HepG2 (cell line): Measurements from ENCODE around the gene S100A5. TPM values are rescaled to one million over a fixed set of nuclear protein-coding genes. Genes with fewer than 3 reads are reported as not detected.

Experiments
- ATAC-seq: fragments of 200-7000 bp; cut with Tn5 transposase; 3 replicates; pipeline ENCODE4 v1.9.1; 2020; ENCODE audit warnings: mild to moderate bottlenecking, moderate library complexity
- BruUV-seq: library from RNA; stranded (reverse); fragments of 400-500 nt; replicated peaks from 2 replicates; lab custom pipeline; 2021; lab: Mats Ljungman, UMichigan
- CTCF ChIA-PET: fragments of 300-600 bp; formaldehyde crosslinking; extraction: SDS; loops from one replicate; lab custom pipeline; 2021; ENCODE audit warnings: low total read pairs, inconsistent platforms, low intra/inter-chr PET ratio; lab: Yijun Ruan, JAX
- POLR2A ChIA-PET: fragments of 350-600 bp; sonication (Branson Sonifier 250); formaldehyde crosslinking; loops from one replicate; lab custom pipeline; 2020; ENCODE audit warnings: antibody characterized with exemption, inconsistent platforms; lab: Yijun Ruan, JAX
- DNase-seq: peaks from one replicate; pipeline ENCODE4 v3.0.0-alpha.2; 2015; ENCODE audit warnings: low spot score
- FAIRE-seq: peaks from 3 replicates; lab custom pipeline; 2011; peaks lifted over from hg19 to GRCh38; lab: Jason Lieb, UNC
- H2AFZ ChIP-seq: one replicate; pipeline ENCODE4 v1.6.1; 2011; ENCODE audit warnings: low read length, inconsistent platforms
- H3K27ac ChIP-seq: fragments of 300-600 bp; 3 replicates; pipeline ENCODE4 v1.8.0; 2011; ENCODE audit warnings: mixed run types, mild to moderate bottlenecking, mixed read lengths, low read length, inconsistent platforms; ENCODE audit not compliant: insufficient read depth; ENCODE audit errors: extremely low read length
- H3K27me3 ChIP-seq, 2 experiments: fragments of 200-600 bp in 1 of 2; 2 replicates in 1 of 2; 3 replicates in 1 of 2; pipeline versions ENCODE4 v1.6.0 to v1.8.0; 2011; ENCODE audit warnings: low read length in 2 of 2, mild to moderate bottlenecking in 2 of 2, moderate library complexity in 2 of 2, inconsistent platforms in 1 of 2; ENCODE audit not compliant: insufficient read depth in 2 of 2, control insufficient read depth in 1 of 2
- H3K36me3 ChIP-seq, 2 experiments: fragments of 200-600 bp in 1 of 2; replicated peaks in 1 of 2; 2 replicates in 1 of 2; 3 replicates in 1 of 2; pipeline versions ENCODE4 v1.5.1 to v1.8.0; 2011; ENCODE audit warnings: low read length in 2 of 2, inconsistent platforms in 1 of 2; ENCODE audit not compliant: insufficient read depth in 2 of 2, control insufficient read depth in 1 of 2
- H3K4me1 ChIP-seq: 2 replicates; pipeline ENCODE4 v1.5.1; 2012; ENCODE audit warnings: low read length, inconsistent platforms; ENCODE audit not compliant: insufficient read depth
- H3K4me2 ChIP-seq: 2 replicates; pipeline ENCODE4 v1.6.0; 2011; ENCODE audit warnings: low read depth, low read length, inconsistent platforms
- H3K4me3 ChIP-seq, 3 experiments: fragments of 200-600 bp in 1 of 3; sonication (generic), shearing (Covaris generic) in 1 of 3; replicated peaks in 1 of 3; 2 replicates each; pipeline ENCODE4 v1.5.1; 2011 to 2016; ENCODE audit warnings: low read length in 3 of 3, inconsistent platforms in 2 of 3, low read depth in 2 of 3, mild to moderate bottlenecking in 2 of 3, control low read depth in 1 of 3, mixed read lengths in 1 of 3; ENCODE audit not compliant: insufficient read depth in 1 of 3
- H3K79me2 ChIP-seq: one replicate; pipeline ENCODE4 v1.6.1; 2011; ENCODE audit warnings: low read length, inconsistent platforms; ENCODE audit not compliant: insufficient read depth
- H3K9ac ChIP-seq: 2 replicates; pipeline ENCODE4 v1.6.0; 2011; ENCODE audit warnings: mild to moderate bottlenecking, low read depth, low read length, inconsistent platforms; ENCODE audit not compliant: insufficient read depth
- H3K9me3 ChIP-seq: 2 replicates; pipeline ENCODE4 v1.5.1; 2012; ENCODE audit warnings: mild to moderate bottlenecking, low read length
- H4K20me1 ChIP-seq: 2 replicates; pipeline ENCODE4 v1.6.0; 2011; ENCODE audit warnings: inconsistent platforms, mild to moderate bottlenecking, low read length, moderate library complexity; ENCODE audit not compliant: insufficient read depth
- ARHGAP35 ChIP-seq: sonication (generic); formaldehyde crosslinking; IDR thresholded peaks from 2 replicates; pipeline ENCODE4 v1.9.0; 2022; ENCODE audit warnings: mild to moderate bottlenecking, inconsistent platforms, moderate library complexity, missing genetic modification reagents, borderline replicate concordance
- DNMT3B ChIP-seq: conservative IDR thresholded peaks from 2 replicates; pipeline ENCODE4 v1.6.1; 2016; ENCODE audit warnings: missing biosample characterization, control low read depth
- ETV5 ChIP-seq: IDR thresholded peaks from 2 replicates; pipeline ENCODE4 v1.6.1; 2018; ENCODE audit warnings: missing biosample characterization, missing genetic modification reagents, inconsistent platforms, borderline replicate concordance
- MED1 ChIP-seq: sonication (generic); formaldehyde crosslinking; IDR thresholded peaks from 2 replicates; pipeline ENCODE4 v1.4.0; 2020; ENCODE audit warnings: missing genetic modification reagents
- MTF2 ChIP-seq: sonication (generic); formaldehyde crosslinking; IDR thresholded peaks from 2 replicates; pipeline ENCODE4 v1.5.0; 2020; ENCODE audit warnings: missing genetic modification reagents, borderline replicate concordance
- MXD1 ChIP-seq: sonication (generic); formaldehyde crosslinking; IDR thresholded peaks from 2 replicates; pipeline ENCODE4 v1.4.0; 2020; ENCODE audit warnings: mild to moderate bottlenecking, missing genetic modification reagents
- NFE2 ChIP-seq: sonication (generic); formaldehyde crosslinking; IDR thresholded peaks from 2 replicates; pipeline ENCODE4 v1.4.0; 2020; ENCODE audit warnings: missing genetic modification reagents
- NFYB ChIP-seq: sonication (generic); formaldehyde crosslinking; IDR thresholded peaks from 2 replicates; pipeline ENCODE4 v1.4.0; 2020; ENCODE audit warnings: missing genetic modification reagents
- PAF1 ChIP-seq: IDR thresholded peaks from 2 replicates; pipeline ENCODE4 v1.6.1; 2016; ENCODE audit warnings: missing genetic modification reagents, missing compliant biosample characterization
- POLR2AphosphoS2 ChIP-seq: IDR thresholded peaks from 2 replicates; pipeline ENCODE4 v1.6.1; 2011; ENCODE audit warnings: low read depth, low read length, improper control_type of control experiment
- RFXAP ChIP-seq: sonication (generic); formaldehyde crosslinking; IDR thresholded peaks from 2 replicates; pipeline ENCODE4 v1.4.0; 2020; ENCODE audit warnings: missing genetic modification reagents, borderline replicate concordance
- RXRB ChIP-seq: IDR thresholded peaks from 2 replicates; pipeline ENCODE4 v1.6.1; 2016; ENCODE audit warnings: borderline replicate concordance, missing genetic modification reagents, missing compliant biosample characterization
- STAT6 ChIP-seq: sonication (generic); formaldehyde crosslinking; IDR thresholded peaks from 2 replicates; pipeline ENCODE4 v1.4.0; 2020; ENCODE audit warnings: missing genetic modification reagents, mild to moderate bottlenecking, borderline replicate concordance
- THAP11 ChIP-seq: IDR thresholded peaks from 2 replicates; pipeline ENCODE4 v1.6.1; 2016; ENCODE audit warnings: missing biosample characterization, missing genetic modification reagents
- TRIM22 ChIP-seq: fragments of 450-650 bp; IDR thresholded peaks from 2 replicates; pipeline ENCODE4 v1.6.1; 2017
- U2AF1 ChIP-seq: fragments of 200-400 bp; formaldehyde crosslinking; optimal IDR thresholded peaks from 2 replicates; pipeline ENCODE3; 2017; ENCODE audit warnings: mild to moderate bottlenecking, low read depth, low read length
- ZNF263 ChIP-seq: sonication (generic); formaldehyde crosslinking; IDR thresholded peaks from 2 replicates; pipeline ENCODE4 v1.4.0; 2020; ENCODE audit warnings: missing genetic modification reagents
- ZNF569 ChIP-seq: sonication (generic); formaldehyde crosslinking; IDR thresholded peaks from 2 replicates; pipeline ENCODE4 v1.5.0; 2020; ENCODE audit warnings: mild to moderate bottlenecking, missing genetic modification reagents, moderate library complexity, borderline replicate concordance
- ZNF605 ChIP-seq: sonication (generic); formaldehyde crosslinking; IDR thresholded peaks from 2 replicates; pipeline ENCODE4 v1.8.0; 2022; ENCODE audit warnings: mild to moderate bottlenecking, missing genetic modification reagents
- ZNF790 ChIP-seq: sonication (generic); formaldehyde crosslinking; IDR thresholded peaks from 2 replicates; pipeline ENCODE4 v1.8.0; 2022; ENCODE audit warnings: missing genetic modification reagents, mild to moderate bottlenecking, borderline replicate concordance
- whole genome bisulfite sequencing: methylation state at CpG from one replicate; pipeline ENCODE4 v1.1.6; 2017; ENCODE audit warnings: low lambda C conversion rate; 5-methylcytosine and 5-hydroxymethylcytosine counted together
- in situ Hi-C: cut with HindIII; loops from 2 replicates; pipeline ENCODE4 v1.10.0; 2017; ENCODE audit warnings: low pct_unique_long_range_greater_than_20kb; ENCODE audit not compliant: extremely low pct_ligation_motif_present
- intact Hi-C: fragments of 100-400 bp; cut with micrococcal nuclease; formaldehyde crosslinking; loops from one replicate; pipeline ENCODE4 v1.10.0; 2022; ENCODE audit not compliant: unreplicated experiment
- polyA plus RNA-seq, 8 experiments: library from polyadenylated mRNA; depleted of rRNA in 3 of 8; stranded (reverse) in 7 of 8; unstranded in 1 of 8; fragments of >200 nt; fragmentation: Illumina TruSeq in 4 of 8; extraction: Trizol in 4 of 8; gene quantifications; 2 replicates each; pipeline versions ENCODE4 v1.2.1 to v1.2.3, GENCODE V29; 2011 to 2016; ENCODE audit warnings: low read depth in 4 of 8, missing spikeins in 1 of 8, mixed read lengths in 1 of 8; ENCODE audit not compliant: insufficient read depth in 1 of 8
- total RNA-seq, 5 experiments: library from RNA; depleted of rRNA; stranded (reverse); fragments of >200 nt; fragmentation: Illumina TruSeq; extraction: Trizol; gene quantifications; 2 replicates each; pipeline ENCODE4 v1.2.3, GENCODE V29; 2016; ENCODE audit warnings: low read depth in 1 of 5

Gene S100A5
- total and polyA plus RNA-seq, 2 of the 13 experiments (the other 11 are each of a cell fraction or from before 2014, with no cell fraction given): not detected

- H3K79me2 ChIP-seq: no peaks in the 10 kb centered on the region
- 30% methylated on average over 3 of the region's 3 CpGs for WGBS
- no peaks in the 10 kb centered on the region for H4K20me1 ChIP-seq
- FAIRE-seq (no peak), ATAC-seq (no peak), DNase-seq (no peak)
- no peak overlapping the region for H3K4me3 ChIP-seq
- no TSS peak for BruUV-seq
- TF ChIP-seq RXRB (CRISPR knock-in tag) (no peak), ARHGAP35 (CRISPR knock-in tag) (no peak), NFYB (CRISPR knock-in tag) (no peak), MTF2 (CRISPR knock-in tag) (no peak), ZNF790 (no peak), ZNF569 (CRISPR knock-in tag) (no peak), ZNF605 (CRISPR knock-in tag) (no peak), MXD1 (no peak), MED1 (CRISPR knock-in tag) (no peak), POLR2AphosphoS2 (no peak), NFE2 (CRISPR knock-in tag) (no peak), TRIM22 (no peak), DNMT3B (CRISPR knock-in tag) (no peak), ETV5 (CRISPR knock-in tag) (no peak), THAP11 (no peak), U2AF1 (no peak), ZNF263 (no peak), PAF1 (CRISPR knock-in tag) (no peak), STAT6 (CRISPR knock-in tag) (no peak), RFXAP (CRISPR knock-in tag) (no peak)
- intact Hi-C loops: no loop called here
- ChIA-PET POLR2A (interaction anchor here (1.4 to 1.5 kb wide), 2 partner anchors 11 to 59 kb away, joined by 3 read pairs; no protein-coding TSS in a partner anchor), CTCF (no interaction called here)
- no peak overlapping the region for H2AFZ ChIP-seq
- H3K9ac ChIP-seq: no peak overlapping the region
- H3K27me3 ChIP-seq: no peaks in the 10 kb centered on the region; a peak in 1 of 5 replicates
- H3K27ac ChIP-seq: no peak overlapping the region
- no peaks in the 10 kb centered on the region for H3K9me3 ChIP-seq
- in situ Hi-C loops: no loop called here
- H3K36me3 ChIP-seq: no peaks in the 10 kb centered on the region
- H3K4me1 ChIP-seq: peaks cover 4% of the 10 kb centered on the region; the same call in 1 of the 2 replicates
- H3K4me2 ChIP-seq: no peak overlapping the region
Observed at GRCh38 chr1:153578936-153579335, 38.2 kb upstream of the S100A5 start.
